ENCODE measurements around the gene RNF141.

Gene RNF141, protein sequence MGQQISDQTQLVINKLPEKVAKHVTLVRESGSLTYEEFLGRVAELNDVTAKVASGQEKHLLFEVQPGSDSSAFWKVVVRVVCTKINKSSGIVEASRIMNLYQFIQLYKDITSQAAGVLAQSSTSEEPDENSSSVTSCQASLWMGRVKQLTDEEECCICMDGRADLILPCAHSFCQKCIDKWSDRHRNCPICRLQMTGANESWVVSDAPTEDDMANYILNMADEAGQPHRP

DNA sequence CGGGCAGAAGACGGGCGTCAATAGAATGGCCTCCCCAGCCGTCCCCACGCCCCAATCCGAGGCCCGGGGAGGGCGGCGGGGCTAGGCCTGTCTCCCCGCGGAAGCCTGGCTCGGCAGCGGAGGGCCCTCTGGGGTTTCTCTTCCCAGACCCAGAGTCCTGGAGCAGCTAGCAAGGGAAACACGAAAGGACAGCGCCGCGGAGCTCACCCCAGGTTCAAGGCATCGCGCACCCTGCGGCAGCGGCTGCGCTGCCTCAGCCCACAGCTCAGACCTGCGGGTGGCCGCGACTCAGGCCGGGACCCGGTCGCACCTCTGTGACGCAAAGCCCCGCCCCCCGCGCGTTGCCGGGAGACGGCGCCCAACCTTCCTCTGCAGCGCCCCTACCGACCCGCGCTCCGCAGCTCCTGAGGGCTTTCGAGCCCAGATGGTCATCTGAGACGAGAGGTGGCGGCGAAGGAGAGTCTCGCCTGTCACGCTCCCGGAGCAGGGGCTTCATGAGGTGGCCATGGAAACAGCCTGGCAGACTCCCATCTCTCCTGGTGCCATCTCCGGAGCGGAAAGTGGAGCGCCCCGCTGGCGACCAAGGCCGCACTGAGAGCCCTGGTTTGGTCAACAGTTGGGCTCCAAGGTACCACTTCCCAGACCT, at the start of gene RNF141:
RNF141 (minus strand) TSS at position 273 of the 646 bp plus-strand sequence. CDS start 7,029 bp downstream, outside the sequence.
- DNase-seq, result peak; percentile 99

DNA sequence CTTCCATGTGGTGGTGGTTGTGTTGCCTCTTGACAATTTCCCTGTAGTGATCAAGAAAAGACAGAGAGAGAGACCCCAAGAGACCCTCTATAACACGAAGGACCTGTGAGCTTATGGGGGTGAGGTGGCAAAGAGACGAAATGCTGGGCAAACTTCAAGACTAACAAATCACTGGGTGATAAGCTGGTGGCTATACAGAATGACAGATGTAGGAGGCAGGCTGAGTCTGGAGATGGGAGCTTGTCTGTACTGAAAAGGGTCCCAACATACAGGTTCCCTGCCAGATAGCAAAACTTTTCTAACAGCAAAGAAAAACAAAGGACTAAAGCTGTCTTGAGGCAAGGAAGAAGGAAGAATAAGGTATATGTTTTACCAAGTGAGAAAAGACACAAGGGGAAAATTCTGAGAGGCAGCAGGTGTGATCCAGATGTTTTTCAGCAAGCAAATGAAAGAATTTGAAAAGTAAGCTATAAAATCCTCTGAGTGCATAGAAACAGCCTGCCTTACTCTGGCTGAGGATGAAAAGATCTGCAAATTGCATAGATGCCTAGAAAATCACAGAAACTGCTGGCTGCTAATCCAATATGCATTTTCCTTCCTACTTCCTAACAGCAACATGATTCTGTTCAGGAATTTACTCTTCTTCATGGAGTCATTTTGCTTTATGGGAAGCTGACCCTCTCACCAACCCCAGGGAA, 49.4 kb upstream of the RNF141 start:
- DNase-seq, result no peak

DNA sequence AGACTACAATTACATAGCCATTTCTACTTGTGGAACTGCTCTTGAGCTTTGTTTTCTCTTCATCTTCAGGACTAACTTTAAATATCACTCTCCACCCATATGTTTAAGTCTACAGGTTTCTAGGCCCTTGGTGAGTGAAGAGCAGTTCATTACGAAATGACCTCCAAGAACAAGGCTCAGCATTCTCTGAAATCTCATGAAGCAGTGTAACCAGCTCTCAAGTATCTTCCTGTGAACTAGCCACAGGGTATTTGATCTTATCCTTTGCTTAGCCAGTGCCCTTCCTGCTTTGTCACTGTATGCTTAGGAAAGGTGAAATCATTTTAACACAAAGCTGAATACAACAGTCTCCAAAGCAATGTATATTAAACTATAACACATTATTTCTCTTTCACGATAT, 47.9 kb upstream of the RNF141 start:
- no peak for DNase-seq

DNA sequence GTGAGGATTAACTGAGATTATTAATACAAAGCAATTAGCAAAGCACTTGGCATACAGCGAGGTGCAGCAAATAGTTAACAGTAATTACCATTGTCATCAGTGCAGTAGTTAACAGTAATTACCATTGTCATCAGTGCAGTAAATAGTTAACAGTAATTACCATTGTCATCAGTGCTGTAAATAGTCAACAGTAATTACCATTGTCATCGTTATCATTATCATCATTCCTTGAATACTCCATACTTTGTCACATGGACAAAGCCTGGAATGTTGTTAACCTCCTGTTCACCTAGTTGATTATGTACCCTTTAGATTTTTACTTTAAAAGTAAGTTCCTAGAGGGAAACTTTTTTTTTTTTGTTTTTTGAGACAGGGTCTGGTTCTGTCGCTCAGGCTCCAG, 47.0 kb upstream of the RNF141 start:
- DNase-seq, result no peak

DNA sequence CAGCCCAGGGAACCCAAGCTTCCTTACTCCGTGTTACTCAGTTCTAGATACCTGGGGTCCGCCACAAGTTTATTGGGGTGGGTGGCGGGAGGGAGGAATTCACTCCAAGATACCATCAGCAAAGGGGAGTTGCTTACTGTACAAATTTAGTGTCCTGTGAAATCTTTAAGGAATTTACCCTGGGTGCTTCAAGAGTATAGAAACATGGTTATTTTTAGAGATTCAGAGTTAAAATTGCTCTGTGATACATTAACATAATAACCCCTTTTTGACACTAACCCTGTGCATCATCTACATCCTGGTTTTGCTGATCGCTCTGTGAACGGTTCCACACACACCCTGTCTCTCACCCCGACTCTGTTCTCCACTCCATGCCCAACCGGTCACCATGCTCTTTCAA, 46.4 kb upstream of the RNF141 start:
- DNase-seq, result no peak

DNA sequence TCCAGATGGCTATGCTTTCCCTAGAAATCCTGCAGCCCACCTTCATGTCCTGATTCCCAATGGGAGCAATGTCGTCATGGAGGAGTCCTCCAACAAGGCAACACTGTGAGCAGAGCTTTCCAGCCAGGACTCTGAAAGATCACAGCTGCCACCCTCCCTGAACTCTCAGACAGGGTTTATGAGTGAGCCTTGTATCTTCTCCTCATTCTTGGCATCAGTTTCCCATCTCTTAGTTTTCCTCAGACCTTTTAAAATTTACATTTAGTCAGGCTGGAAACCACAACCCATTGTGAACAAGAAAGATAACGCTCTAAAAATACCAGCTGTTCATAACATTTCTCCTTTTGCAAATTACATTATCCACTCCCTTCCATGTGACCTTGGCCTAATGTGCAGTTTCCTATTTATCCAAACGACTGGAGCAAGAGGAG, 43.1 kb upstream of the RNF141 start:
- no peak for DNase-seq

DNA sequence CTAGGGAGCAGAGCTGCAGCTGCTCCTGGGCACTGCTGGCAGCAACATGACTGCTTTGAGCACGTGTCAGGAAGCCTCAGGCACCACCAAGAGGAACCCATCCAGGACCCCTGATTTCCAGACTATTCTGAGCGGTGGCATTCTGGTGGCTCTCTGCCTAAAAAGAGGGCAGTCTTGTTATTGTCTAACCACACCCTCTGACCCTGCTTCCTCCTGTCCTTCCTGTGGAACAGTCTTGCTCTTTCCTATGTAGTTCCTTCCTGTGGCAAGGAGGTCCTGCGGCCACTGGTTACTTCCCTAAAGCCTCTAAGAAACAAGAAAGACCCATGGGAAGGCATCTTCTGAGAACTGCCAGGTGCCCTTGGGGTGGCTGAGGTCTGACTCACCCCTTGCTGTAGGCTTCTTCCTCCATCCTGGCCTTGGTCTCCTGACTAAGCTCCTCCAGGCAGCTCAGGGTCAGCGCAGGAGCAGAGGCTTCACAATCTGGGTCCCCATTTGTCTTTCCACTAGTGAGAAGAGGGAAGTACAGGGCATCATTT, 40.6 kb upstream of the RNF141 start:
- DNase-seq, result no peak

DNA sequence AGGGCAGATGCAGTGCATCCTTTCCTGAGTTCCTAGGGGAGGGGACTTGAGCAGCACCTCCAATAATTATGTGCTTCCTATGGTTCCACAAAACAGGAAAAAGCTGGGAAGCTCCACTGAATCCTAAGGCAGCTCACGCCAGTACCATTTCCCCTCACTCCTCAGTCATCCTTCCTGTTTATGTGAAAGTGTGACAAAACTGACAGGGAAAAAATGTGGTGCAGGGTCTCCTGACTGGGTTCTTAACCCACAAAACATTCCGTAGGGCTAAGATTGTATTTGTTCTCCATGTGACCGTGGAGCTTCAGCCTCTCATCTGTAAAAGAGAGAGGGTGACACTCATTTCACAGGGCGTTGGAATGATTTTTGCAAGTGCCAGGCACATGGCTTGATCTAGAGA, 39.6 kb upstream of the RNF141 start:
- no peak for DNase-seq

DNA sequence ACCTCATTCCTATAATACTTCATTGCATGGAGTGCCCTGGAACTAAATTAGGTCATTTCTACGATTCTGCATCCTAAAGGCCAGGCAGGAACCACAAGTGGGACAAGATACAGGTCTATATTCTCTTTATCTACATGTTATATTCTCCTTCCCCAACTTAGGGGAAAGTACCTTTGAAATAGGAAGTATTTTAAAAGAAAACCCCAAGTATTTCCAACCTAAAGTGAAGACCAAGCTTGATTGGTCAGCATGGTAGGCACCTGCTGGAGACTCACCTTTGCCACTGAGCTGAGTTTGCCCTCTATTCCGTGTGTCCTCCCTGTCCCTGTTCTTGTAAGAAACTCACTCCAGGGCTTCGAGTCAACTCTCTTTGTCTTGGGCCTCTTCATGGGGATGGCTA, 38.7 kb upstream of the RNF141 start:
- no peak for DNase-seq

DNA sequence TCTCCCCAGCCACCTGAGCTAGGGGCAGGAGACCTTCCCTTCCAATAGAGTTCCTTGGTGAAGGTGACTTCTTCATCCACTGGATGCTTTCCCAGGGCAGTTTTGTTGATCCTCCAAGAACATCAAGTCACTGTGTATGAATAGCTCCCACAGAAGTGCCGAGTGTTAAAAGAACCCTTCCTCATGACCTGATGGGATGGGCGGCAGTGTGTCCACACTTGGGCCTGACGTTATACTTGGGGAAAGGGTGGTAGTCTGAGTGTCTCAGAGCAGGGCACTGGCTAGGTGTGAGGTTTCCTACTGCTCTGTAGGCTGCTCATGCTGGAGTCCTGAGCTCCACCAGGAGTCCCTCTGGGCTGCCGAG, 35.0 kb upstream of the RNF141 start:
- no peak for DNase-seq

DNA sequence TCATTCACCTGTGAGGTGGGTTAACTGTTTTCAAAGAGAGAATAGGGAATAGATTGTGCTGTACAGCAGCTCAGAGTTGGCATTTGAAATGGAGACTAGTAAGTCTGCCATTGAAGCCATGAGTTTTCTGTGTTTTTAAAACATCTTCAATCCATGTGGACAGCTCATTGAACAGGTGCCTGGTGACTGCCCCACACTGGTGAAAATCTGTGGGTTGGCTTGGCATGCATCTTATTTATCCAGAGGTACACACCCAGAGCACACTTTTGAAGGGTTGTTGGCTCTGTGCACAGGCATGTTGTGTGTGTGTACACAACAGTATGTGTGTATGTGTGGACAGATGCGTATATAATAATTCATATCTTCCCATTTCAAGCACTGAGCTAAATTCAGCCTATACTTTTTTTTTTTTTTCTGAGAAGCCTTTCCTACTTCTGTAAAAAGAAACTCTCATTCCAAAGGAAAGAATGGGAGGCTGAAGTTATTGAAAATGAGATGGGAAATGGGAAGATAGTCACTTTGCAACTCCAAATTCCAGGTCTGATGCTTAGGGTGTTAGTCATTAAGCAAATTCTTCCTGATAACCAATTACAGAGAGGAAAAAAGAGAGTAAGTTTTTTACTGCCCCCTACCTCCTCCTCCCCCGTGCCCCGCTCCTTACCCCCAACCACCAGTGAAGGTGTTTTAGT, 34.5 kb upstream of the RNF141 start:
- DNase-seq, result no peak

DNA sequence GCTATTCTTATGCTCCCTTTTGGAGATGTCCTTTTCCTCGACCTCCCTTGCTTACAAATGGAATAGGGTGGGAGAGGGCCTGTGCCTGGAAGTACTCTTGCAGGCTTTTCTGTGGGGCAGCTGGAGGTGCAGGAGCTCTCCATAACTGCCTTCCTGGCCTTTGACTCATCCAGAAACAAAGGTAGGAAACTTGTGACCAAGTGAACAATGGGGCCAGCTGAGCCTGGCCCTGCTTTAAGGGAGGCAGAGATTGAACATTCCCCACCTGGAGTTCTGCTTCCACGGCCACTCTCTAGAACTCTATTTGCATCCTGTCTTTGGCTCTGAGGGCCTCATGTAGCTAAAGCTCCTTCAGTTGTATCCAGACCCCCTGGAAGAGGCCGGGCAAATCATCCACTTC, 32.6 kb upstream of the RNF141 start:
- DNase-seq, result no peak

DNA sequence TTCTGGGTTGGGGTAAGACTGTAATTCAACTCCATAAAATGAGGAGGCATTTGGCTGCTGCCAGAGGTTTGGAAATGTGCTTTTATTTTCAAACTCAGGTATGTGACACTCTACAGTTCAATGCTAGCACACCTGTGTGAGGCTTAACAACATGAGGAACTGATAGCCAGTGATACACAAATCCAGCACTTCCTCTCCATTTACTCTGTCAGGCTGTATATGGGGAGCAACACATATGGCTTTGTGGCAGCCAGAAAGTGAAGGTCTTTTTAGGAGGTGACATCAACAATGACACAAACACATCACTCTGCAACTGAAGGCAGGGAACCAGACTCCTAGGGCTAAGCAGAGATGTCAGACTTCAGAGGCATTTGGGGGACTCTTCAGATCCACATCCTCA, 32.0 kb upstream of the RNF141 start:
- no peak for DNase-seq

DNA sequence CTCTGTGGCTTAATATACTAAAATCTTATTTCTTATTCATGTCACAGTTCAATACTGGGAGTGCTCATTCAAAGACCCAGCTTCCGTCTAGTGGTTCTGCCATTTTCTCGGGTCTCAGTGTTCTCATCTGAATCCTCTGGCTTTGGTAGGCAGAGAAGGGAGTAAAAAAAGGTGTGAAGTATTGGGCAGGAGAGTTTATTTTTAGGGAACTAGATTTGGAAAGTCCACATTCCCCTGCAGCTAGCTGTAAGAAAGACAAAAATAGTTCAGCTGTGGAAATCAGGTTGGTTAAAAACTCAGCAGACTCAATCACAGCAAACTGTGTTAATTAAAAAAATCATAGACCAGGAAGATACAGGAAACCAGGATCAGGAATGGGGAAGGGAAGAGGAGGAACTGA, 31.5 kb upstream of the RNF141 start:
- DNase-seq, result no peak

DNA sequence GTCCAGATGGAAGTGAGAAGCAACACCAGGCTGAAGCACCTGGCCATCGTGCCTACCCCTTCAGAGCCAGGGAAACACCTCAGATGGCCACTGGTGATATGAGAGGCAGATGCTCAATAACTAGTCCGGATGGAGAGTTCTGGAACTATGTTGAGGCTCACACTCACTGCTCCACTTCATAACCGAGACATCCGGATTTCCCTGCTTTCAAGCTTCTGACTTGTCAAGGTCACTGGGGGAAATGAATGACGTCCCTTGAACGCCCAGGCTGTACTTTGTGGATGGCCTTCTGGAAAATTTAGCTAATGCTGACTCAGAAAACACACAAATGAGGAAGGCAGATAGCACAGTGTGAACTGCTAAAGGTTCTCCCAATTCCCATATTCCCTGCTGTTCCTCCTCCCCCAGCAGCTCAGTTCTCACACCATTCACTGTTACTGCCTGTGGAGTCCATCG, 27.5 kb upstream of the RNF141 start, which contains the start of gene LYVE1:
LYVE1 (minus strand) TSS at position 180 of the 456 bp plus-strand sequence; CDS start at position 47, 133 bp downstream.
- no peak for DNase-seq

DNA sequence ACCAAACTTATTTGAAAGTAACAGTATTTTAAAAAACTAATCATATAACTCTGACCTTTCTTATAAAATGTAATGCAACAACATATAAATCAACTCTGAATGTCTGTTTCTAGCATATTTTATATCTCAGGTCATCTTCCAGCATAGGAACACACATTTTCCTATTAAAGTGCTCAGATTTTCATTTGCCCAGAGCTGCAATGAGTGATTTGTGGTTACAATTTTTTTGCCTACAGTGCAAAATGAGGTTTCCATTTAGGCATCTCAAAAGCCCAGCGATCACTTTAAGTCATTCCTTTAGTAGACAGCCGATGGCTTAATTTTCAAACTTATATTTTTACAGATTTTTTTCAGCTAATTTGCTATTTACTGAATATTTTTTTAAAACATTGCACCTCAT, 26.5 kb upstream of the RNF141 start:
- no peak for DNase-seq

DNA sequence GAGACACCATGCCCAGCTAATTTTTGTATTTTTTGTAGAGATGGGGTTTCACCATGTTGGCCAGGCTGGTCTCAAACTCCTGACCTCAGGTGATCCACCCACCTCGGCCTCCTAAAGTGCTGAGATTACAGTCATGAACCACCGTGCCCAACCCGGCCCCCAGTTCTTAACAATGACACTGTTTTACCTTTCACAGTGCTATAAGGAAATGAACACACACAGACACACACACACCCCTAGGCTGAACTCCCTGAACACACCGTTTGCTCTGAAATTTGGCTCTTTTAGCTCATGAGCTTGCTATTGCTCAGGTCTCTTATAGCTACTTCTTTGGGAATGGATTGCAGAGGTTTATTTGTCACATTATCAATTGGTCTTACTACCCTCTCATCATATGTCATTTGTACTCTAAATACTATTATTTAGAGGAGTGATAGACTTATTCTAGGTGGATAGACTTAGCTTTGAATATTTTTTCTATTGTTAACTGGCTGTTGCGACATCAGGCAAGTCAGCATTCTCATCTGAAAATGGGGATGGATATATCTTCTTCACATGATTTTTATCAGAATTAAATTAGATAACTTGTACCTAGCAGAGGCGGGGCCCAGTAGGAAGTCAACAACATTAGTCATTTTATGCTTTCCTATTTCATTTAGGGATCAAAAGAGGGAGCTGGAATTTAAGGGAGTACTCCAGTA, 25.4 kb upstream of the RNF141 start:
- DNase-seq, result no peak

DNA sequence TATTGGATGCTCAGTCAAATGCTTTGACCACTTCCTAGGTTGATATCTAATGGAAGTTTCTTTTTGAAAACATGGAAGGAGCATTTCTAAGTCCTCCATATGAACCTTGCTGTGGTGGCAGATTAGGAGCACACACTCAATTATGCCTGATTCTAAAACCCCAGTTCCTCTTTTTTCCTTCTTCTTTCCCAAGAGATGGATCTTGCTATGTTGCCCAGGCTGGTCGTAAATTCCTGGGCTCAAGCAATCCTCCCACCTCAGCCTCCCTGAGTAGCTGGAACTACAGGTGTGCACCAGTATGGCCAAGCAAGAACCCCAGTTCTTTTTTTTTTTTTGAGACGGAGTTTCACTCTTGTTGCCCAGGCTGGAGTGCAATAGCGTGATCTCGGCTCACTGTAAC, 24.5 kb upstream of the RNF141 start:
- no peak for DNase-seq

DNA sequence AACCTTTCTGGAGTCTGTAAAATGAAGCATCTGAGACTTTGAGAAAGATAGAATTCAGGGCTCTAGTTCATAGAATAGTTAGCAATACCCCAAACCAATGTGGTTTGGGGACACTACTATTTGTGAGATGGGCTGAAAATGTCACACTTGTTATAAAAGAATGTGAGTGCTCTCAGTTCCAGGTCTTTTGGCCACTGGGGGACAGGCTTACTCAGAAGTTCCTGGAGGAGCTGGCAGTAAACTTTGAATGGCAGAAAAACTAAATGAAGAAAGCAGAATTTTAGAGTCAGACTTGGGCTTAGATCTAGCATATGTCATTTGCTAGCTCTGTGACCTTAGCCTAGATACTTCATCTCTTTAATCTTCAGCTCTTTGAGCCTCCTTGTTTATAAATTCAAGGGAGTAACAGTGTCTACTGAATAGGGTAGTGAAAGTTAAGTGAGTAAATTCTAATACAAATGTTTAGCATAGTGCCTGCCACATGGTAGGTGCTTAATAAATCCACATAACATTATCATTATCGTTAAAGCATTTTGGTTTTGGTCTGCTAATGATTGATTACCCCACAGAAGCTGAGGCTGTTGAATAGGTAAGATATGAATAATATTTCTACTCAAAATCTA, 23.8 kb upstream of the RNF141 start:
- no peak for DNase-seq

DNA sequence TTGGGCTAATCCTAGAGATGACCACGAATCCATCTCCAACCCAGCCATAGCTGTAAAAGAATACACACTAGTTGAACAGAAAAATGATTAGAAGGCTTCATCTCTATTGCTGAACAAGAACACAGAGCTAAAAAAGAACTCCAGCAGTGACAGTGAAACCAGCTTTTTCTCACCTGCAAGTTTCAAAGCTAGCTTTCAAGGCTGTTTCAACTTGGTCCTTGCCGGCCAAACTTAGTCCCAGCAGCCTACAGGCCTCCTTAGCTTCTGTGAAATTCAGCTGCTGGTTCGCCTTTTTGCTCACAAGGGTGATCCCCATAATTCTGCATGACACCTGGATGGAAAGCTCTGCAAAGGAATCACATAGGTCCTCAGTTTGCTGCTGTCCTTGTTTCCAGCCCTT, 23.0 kb upstream of the RNF141 start:
- no peak for DNase-seq

DNA sequence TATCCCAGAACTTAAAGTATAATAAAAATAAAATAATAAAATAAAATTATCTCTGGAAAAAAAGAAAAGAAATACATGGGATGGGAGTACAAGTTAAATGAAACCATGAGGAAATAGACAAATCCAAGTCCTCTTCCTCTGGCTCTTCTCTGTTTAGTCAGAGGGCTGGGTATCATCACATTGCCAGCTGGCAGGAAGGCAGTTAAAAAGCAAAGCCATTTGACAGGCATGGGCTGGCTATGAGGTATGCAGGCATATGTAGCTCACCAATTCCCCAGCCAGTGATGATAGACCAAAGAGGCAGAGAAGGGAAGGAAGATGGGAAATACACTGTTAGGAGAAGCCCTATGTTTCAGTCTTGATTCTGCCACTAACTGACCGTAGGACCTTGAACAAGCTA, 21.0 kb upstream of the RNF141 start:
- DNase-seq, result no peak
